ENCODE data around the gene SCYGR1.
"Not testable (repeated sequence)": the region's sequence is repeated elsewhere in the genome, so short reads cannot be mapped to it uniquely, and the experiment has no call there.

SCYGR1 gene

DNA sequence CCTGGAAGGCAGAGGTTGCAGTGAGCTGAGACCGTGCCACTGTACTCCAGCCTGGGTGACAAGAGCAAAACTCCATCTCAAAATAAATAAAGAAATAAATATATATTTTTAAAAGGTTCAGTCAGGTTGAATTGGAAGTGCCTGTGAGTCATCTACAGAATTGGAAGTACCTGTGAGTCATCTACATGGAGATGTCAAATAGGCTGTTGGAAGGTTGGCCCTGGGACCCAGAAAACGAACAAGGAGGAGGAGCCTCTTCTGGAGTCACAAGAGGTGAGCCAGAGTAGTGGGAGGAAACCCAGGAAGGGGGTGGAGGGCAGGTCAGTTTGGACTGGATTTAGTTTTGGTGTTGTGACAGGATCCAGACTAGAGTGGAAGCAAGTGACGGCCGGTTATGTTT lies 15.2 kb upstream of the SCYGR1 start:
- DNase-seq (ENCODE audit: low read depth) = no peak

DNA sequence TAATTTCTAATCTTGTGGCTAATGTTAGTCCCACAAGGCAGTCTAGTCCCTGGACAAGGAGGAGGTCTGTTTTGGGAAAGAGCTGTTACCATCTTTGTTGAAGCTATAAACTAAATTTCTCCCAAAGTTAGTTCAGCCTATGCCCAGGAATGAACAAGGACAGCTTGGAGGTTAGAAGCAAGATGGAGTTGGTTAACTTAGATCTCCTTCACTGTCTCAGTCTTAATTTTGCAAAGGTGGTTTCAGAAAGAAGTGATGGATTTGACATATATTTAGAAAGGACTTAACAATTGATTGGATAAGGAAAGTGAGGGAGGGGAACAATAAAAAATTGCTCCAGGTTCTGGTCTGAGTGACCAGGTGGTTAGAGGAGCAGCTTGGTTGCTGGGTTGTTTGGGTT lies 14.6 kb upstream of the SCYGR1 start:
- DNase-seq (ENCODE audit: low read depth) = no peak

DNA sequence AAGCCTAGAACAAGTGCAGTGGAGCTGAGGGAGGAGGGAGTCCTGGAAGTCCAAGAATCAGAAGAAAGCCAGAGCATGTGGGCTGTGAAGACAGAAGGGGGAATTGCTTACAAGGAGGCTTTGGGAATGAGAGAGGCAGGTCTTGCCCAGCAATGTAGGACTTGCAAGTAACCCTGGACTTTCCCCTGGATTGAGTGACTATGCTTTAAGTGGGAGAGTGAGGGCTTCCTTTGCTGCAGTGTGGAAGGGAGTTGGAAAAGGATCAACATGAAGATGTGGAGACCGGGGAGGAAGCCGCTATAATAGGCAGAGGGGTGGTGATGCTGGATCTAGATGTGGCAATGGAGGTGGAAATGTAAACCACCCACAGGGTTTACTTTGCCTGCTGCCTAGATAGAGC lies 13.8 kb upstream of the SCYGR1 start:
- DNase-seq (ENCODE audit: low read depth) = no peak

DNA sequence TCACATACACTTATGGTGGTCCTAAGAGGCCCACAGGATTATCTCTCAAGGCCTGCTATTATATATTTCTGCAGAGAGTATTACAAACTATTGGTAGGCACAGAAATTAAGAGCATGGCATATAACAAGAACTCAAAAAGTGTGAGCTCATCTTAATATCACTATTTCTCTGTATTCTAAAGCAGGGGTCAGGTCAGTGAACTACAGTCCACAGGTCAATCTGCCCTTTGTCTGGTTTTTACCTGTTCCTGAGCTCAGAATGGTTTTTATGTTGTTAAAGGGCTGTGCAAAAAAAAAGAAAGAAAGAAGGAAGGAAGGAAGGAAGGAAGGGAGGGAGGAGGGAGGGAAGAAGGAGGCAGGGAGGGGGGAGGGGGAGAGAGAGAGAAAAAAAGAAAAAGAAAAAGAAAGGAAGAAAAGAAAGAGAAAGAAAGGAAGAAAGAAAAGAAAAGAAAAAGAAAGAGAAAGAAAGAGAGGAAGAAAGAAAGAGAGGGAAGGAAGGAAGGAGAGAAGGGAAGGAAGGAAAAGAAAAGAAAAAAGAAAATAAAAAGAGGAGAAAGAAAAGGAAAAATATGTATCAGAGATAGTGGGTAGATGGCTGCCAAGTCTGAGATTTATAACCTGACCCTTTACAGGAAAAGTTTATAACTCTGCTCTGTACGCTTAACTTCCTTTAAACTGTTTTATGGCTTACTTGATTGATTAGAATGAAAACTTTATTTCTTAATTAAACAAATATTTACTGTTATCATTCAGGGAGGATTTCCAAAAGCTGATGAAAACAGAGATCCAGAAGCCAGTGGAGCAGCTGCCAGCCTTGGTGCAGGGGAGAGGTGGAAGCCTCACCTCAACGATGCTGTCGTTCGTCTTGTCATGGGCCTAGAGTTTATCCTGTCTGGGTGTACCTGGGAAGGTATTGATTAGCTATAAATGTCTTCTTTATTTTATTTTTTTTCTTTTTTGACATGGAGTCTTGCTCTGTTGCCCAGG lies 11.2 kb upstream of the SCYGR1 start:
- no peak for DNase-seq (ENCODE audit: low read depth)

DNA sequence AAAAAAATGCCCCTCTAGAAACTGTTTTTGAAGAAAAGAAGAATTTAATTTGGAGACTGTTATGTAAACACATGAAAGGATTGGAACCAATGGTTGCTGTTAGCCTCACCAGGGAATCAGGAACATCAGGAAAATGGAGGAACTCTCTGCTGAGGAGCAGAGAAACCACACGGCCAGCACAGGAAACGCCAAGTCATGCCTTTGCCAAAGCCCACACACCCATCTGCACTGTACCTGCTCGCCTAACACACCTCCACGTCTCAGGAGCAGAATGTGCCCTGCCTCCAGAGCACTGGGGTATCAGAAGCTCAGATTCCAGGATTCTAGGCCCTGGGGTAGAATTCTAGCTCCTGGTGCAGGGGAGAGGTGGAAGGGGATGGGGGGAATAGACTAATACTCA lies 9.8 kb upstream of the SCYGR1 start:
- no peak for DNase-seq (ENCODE audit: low read depth)

DNA sequence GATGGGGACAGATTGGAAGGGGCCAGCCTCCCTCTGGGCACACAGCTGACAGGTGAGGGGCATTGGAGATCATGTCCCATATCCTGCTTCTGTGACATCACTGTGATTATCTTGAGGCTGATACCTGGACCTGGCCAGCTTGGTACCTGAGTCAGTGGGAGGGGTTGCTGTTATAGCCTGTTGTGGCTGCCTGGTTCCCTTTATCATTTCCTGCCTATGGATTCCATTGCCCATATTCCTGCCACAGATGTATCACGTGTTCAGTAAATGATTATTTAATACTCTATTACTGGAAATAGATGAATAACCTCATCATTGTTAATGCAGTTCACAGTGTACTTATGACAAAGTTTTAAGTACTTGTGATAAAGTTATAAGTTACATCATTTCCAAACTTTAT lies 7.8 kb upstream of the SCYGR1 start:
- DNase-seq (ENCODE audit: low read depth) = no peak

DNA sequence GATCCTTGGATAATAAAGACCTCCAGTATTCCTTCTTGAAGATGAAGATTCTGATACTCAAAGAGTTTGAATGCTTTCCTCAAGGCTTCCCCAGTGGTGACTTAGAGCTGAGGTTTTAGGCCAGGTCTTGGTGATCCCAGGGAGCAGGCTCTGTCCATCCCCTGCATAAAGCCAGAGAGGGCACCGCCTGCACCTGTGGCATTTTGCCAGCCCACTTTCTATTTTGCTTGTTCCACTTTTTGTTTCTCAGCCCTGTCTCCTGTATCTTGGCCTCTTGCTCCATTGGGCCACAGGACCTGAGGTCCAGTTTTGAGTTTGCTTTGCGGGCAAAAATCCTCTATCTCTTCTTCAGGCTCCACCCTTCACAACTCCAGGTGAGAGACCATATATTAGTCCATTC lies 6.7 kb upstream of the SCYGR1 start:
- DNase-seq (ENCODE audit: low read depth) = no peak

DNA sequence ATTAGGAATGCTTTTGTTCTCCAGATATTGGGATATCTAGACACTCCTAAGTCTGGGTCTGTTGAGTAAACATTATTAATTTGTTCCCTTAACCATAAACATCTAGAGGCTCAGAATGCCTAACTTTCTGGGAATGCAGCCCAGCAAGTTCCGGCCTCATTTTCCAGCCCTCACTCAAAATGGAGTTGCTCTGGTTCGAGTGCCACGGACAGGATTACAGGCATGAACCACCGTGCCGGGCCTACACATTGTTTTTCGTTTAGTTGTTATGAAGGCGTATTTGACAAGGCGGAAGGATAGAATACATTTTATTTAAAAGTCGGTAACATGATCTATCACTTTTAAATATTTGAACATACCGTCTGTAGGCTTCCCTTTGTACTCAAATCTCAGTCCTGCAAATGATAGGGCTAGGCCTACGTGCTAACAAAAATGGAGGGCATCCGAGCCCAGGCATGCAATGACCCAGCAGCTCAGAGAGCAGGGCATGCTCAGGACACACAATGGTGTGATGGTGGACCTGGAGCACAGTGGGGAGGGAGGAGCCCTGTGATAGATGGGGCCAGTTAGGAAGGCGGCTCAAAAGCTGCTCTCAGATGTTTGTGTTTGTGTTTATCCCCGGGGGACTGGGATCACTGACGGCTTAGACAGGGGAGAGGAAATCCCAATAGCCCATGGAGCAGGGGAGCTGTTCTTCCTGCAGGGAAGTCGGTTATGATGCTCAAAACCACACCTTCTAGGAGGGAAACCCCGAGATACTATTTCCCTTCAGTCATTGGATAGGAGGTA lies 2.9 kb upstream of the SCYGR1 start:
- DNase-seq (ENCODE audit: low read depth) = no peak

DNA sequence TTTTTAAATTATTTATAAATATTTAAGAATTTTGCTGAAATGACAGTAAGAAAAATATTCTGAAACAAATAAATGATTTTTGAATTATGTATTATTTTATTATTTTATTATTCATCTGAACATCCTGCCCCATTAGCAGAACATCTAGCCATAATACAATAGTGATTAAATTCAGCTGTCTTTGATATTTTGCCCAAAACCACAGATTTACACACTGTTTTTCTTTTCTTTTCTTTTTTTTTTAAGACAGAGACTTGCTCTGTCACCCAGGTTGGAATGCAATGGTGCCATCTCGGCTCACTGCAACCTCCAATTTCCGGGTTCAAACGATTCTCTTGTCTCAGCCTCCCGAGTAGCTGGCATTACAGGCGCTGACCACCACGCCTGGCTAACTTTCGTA lies 1.9 kb upstream of the SCYGR1 start:
- DNase-seq (ENCODE audit: low read depth) = no peak

DNA sequence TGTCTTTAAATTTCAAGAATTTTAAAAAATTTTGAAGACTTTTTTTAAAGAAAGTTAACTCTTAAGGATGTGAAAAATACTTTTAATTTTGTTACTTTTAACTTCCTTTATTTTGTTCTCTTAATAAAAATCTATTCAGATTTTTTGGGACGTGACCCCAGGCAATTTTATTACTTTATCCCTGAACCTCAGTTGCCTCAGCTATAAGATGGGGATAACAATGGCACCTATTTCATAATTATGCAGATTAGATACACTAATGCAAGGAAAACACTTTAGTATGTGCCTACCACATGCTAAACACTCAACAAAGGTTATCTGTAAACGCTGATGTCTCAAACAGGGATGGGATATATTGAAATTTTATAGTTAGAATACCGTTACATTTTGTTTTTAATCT lies 1.5 kb upstream of the SCYGR1 start:
- no peak for DNase-seq (ENCODE audit: low read depth)

DNA sequence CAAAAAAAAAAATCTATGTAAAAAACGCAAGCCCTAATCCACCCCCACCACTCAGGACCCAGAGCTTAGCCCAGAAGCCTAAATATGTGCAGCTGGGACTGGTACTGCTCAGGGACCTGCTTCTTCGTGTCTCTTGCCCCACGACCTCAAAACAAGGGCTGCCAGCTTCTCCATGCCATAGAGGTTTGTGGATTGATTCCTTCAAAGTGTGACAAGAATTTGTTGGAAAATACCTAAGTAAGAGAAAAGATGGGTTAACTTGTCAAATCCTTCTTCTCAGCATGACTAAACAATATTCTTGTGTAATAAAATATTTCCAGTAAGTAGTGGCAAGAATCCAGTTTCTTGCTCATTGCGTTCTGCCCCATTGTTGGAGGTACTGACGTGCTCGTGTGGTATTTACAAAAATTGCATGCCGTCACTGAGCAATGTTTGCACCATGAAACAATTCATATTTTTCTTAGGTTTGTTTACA lies 825 bp upstream of the SCYGR1 start:
- peak; percentile 90 for DNase-seq (ENCODE audit: low read depth)

DNA sequence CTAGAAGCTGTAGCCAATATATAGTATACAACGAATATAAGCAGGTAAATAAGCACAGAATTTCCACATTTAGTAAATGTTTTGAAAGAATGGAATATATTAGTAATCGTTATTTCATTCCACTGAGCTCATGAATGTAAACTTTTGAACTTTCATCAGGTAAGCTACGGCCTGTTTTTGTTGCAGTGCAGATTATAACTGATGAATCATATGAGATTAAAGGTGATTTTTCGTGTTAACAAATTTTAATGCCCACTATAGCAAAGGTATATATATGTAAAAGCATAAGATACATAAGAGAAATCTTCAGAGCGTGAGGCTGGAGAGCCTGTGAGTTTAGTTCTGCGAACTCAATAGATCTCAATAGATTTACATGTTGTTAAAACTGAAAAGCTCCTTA lies 1.1 kb downstream of the SCYGR1 start:
- no peak for DNase-seq (ENCODE audit: low read depth)

DNA sequence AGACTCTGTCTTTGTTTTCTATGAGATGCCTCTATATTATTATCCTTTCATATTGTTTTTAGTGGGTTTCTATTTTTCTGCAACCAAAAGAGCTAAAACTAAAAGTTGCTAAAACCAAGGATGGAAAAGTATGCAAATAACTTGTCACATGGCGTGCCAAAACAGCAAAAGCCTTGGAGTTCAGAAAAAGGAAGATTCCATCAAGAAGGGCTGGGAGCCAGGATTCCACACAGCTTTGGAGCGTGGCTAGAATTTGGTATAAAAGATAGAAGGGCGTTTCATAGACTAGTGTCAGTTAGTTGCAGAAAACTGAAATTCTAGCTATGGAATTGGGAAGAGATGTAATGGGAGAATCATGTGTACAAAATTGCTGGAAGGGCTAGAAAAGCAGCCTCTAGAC lies 4.1 kb downstream of the SCYGR1 start:
- DNase-seq (ENCODE audit: low read depth) = no peak

DNA sequence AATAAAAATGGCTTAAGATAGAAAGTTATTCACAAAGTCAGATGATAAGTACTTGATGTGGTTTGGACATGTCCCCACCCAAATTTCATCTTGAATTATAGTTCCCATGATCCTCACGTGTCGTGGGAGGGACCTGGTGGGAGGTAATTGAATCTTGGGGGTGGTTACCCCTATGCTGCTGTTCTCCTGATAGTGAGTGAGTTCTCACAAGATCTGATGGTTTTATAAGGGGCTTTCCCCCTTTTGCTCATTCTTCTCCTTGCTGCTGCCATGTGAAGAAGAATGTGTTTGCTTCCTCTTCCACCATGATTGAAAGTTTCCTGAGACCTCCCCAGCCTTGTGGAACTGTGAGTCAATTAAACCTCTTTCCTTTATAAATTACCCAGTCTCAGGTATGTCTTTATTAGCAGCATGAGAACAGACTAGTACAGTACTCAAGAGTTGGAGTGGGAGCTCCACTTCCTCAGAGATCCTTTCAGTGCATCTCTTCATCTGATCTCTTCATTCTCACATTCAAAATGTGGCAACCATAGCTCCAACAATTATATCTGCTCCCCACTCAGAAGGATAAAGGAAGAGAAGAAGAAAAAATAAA lies 5.4 kb downstream of the SCYGR1 start:
- DNase-seq (ENCODE audit: low read depth) = not testable (repeated sequence)

DNA sequence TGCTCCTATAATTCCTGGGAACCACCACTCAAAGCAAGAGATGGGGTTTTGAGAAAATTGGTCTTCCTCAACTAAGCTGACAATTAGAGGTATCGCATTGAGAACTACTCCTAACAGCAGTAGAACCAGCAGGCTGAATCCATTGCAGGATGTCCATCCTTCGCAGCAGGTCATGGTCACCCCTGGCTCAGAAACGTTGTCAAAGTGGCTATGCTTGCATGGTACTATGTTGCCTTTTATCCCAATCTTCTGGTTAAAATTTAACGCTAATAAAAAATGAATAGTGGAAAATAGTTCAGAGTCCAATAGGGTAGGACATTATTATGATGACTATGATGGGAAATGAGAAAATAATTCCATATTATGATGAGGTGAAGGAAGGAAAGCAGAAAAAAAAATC lies 8.7 kb downstream of the SCYGR1 start, which contains the start of gene TM4SF20:
TSS of gene TM4SF20 (minus strand) at position 212 of the 400 bp plus-strand sequence. CDS start at position 174, 38 bp downstream.
- no peak for DNase-seq (ENCODE audit: low read depth)

DNA sequence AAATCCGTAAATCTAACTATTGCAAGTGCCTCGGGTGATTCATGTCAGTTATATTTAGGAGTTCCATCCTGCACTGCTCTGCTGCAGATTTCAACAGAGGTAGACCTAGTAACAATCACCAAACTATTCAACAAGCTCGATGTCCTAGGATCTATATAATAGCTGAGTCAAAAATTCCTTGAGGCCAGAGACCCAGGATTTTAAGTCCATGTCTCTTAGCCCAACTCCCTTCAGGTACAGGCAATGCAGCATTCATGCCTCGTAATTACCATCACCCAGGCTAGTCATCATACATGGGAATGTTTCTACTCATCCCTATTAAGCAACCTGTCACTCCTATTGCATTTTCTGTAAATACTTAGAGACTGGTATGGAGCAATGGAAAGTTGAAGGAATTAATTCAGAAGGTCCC lies 9.4 kb downstream of the SCYGR1 start:
- DNase-seq (ENCODE audit: low read depth) = no peak

DNA sequence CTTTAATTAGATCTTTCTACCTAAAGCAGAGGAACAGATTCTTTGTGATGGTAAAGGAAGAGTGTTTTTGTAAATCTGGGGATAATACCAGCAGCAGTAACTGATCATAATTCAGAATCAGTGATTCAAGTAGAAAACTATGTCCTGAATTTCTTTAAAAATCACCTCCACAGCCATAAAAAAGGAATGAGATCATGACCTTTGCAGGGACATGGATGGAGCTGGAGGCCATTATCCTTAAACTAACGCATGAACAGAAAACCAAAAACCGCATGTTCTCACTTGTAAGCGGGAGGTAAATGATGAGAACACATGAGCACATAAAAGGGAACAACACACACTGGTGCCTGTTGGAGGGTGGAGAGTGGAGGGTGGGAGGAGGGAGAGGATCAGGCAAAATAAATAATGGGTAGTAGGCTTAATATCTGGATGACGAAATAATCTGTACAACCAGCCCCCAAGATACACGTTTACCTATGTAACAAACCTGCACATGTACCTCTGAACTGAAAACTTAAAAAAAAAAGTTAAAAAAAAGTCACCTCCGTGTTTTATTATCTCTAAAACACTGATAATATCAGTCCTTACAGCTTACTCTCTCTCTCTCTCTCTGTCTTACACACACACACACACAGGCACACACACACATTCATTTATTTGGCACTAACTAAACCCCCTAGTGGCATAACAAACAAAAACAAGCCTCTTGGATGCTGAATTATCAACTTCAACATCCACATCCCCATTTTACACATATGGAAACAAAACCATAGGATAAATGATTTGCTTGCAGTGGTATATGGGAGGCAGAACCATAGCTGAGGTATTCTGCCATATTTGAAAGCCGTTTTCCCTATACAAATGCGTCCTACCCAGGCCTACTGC lies 10.0 kb downstream of the SCYGR1 start:
- no peak for DNase-seq (ENCODE audit: low read depth)

DNA sequence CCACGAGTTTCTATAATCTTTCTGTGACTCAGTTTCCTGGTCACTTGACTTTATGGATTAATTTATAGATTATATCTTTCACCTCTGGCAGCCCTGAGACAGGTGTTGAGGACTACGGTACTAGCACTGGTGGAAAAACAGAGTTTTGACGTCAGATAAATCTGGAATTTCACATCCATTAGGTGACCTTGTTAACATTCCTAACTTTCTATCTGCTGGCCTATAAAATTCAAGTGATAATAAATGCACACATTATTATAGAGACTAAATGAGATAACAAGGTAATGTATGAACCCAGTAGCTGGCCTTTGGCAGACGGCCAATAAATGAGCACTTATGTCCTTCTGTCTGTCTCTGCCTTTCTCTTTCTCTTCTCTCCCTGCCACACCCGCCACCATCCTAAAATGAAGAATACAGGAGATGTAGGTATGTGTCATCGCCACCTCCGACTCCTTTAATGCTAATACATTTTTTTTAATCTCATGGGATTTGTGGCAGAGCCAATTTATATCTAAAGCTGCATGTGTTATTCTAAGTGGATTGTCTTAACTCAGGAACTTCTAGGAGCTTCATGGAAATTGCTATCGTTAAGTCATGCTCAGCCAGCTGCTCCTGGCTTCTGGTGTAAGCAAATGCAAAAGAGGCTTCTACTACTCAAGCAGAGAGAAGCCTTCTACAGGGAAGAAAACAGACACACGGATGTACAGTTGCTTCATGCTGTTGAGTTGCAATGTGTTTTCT lies 10.9 kb downstream of the SCYGR1 start:
- no peak for DNase-seq (ENCODE audit: low read depth)

DNA sequence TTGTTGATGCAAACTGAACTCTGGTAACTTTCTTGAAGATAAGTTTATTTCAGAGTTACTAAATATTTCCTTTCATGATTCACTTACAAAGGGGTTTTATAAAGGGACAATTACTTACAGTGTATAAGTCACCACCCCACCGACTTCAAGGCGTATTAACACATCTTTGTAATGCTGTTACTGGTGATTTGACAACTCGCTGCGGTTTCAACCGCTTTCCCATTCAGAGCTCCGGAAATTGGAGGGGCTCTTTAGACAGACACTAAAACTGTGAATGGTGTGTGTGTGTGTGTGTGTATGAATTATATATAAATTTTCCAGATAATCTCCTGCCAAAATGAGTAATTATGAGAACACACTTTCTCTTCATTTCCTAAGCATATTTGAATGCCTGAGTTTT lies 13.6 kb downstream of the SCYGR1 start:
- peak; percentile 27 for DNase-seq (ENCODE audit: low read depth)

DNA sequence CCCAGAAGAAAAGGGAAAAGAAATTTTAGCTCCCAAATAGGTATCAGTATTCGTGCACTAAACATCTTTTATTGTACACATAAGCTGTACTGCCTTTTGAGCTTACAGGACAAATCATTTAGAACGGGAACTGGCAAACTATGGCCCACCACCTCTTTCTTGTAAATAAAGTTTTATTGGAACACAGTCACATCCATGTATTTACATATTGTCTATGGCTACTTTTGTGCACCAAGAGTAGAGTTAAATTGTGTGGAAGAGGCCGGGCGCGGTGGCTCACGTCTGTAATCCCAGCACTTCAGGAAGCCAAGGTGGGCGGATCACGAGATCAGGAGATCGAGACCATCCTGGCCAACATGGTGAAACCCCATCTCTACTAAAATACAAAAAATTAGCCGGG lies 14.4 kb downstream of the SCYGR1 start:
- DNase-seq (ENCODE audit: low read depth) = no peak

DNA sequence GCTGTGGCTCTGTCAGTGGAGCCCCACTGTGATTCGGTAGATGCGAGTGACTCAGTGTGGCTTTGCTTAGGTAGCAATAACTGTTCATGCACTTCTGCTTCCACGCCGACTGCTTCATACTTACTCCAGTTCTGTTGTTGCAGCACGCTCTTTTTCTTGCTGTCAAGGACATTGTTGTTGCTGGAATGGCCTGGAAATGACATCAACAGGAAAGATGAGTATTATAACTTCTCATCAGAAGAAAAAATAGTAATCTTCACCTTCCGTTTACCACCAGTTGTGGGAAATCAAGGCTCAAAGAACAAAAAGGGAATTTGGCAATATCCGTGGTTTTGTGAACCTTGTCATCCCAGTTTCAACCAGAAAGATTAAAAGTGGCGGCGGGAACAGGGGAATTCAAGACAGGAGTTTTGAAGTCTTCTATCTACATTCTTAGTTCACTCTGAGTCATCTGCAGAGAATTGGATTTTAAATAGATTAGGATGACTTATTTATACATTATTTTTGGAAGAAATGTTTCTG lies 16.9 kb downstream of the SCYGR1 start:
- peak; percentile 87 for DNase-seq (ENCODE audit: low read depth)

All from non-pigmented ciliary epithelial cell (primary cell).